Breast epithelium (tissue), 4 donors: ENCODE data around the gene IMP3. TPM values are rescaled to one million over a fixed set of nuclear protein-coding genes. Genes with fewer than 3 reads are reported as not detected.

Experiments
- DNase-seq, 2 donors: peaks; one replicate each; pipeline ENCODE4 v3.0.0-alpha.2; 2019; ENCODE audit warnings: low spot score in 2 of 2
- H3K27ac ChIP-seq, 2 donors: fragments of 200-600 bp; sonication (generic) in 1 of 2; one replicate each; pipeline ENCODE4 v1.5.1; 2016 to 2019; ENCODE audit warnings: mild to moderate bottlenecking in 1 of 2
- H3K27me3 ChIP-seq, 2 donors: fragments of 200-600 bp; sonication (generic) in 1 of 2; one replicate each; pipeline versions ENCODE4 v1.5.1 to v1.6.0; 2017 to 2019; ENCODE audit warnings: control low read depth in 1 of 2, mild to moderate bottlenecking in 1 of 2
- H3K36me3 ChIP-seq: fragments of 200-600 bp; one replicate; pipeline ENCODE4 v1.5.1; 2019
- H3K4me1 ChIP-seq, 2 donors: fragments of 200-600 bp; sonication (generic); one replicate each; pipeline ENCODE4 v1.5.1; 2016 to 2019; ENCODE audit warnings: control low read depth in 1 of 2
- H3K4me3 ChIP-seq, 3 donors: fragments of 200-600 bp; sonication (generic); 1 replicate in 2 of 3; 2 replicates in 1 of 3; pipeline ENCODE4 v1.5.1; 2016 to 2019; ENCODE audit warnings: mild to moderate bottlenecking in 3 of 3, moderate library complexity in 2 of 3
- H3K9me3 ChIP-seq, 2 donors: fragments of 200-600 bp; sonication (generic) in 1 of 2; one replicate each; pipeline ENCODE4 v1.5.1; 2016 to 2019; ENCODE audit warnings: control low read depth in 1 of 2
- POLR2A ChIP-seq: fragments of 450-650 bp; IDR thresholded peaks from one replicate; pipeline ENCODE4 v1.6.1; 2016; ENCODE audit warnings: antibody characterized with exemption, mild to moderate bottlenecking, moderate library complexity
- POLR2AphosphoS5 ChIP-seq, 3 donors: sonication (generic); formaldehyde crosslinking; IDR thresholded peaks; one replicate each; pipeline ENCODE4 v1.6.1; 2017; ENCODE audit warnings: antibody characterized with exemption in 3 of 3
- intact Hi-C: fragments of 100-400 bp; cut with DNase I; formaldehyde crosslinking; loops from one replicate; pipeline ENCODE4 v1.15.1; 2023; ENCODE audit warnings: low total_unique reads
- total RNA-seq, 3 donors: library from RNA; depleted of rRNA; stranded (reverse); fragments of >200 nt; gene quantifications; one replicate each; pipeline ENCODE4 v1.1.0, GENCODE V29; 2016
- TF ChIP-seq, protein P1 (sequence below), 3 donors: fragments of 450-650 bp; IDR thresholded peaks; one replicate each; pipeline ENCODE4 v1.5.1; 2016 to 2017; ENCODE audit warnings: antibody characterized with exemption in 3 of 3, mild to moderate bottlenecking in 3 of 3, moderate library complexity in 3 of 3

Gene IMP3
- total RNA-seq, 3 donors from 2014 or later: 144 to 194 (median 175) TPM

DNA sequence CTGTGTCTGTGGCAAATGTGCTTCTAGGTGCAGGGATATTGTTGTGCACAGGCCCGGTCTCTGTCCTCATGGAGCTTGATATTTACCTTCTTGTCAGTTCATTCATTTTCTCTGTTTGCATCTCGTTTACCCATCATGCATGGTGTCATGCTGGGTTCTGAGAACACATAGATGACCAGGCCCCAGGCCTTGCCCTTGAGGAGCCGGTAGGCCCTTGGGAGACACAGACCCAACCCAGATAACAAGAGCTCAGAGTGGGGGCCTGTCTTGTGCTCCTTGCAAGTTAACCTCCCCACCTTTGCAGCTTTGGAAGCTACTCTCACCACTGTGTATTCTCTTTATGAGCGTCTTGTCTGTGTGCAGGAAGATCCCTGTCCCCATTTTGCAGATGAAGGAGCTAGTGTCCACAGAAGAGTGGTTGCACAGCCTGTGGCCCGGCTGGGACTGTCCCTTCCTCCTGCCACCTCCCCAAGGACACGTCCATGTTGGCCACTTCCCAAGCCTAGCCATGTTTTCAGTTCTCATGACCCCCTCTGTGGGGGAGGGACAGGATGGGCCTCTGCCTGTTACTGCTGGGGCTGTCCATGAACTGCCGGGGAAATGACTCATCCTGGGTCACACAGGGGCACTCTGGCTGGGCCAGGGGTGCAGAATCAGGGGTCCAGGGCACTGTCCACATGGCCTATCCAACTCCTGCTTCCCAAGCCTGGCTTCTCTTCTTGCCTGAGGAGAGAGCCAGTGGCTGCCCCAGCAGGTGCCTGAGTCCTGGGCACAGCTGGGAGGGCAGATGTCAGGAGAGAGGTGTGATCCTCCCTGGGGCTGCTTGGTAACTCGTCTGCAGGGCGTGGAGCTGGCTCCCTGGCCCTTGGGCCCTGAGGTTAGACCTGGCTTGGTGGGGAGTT lies 11.1 kb upstream of the IMP3 start:
- no peaks in the 10 kb centered on the region for H3K27me3 ChIP-seq
- no peak for DNase-seq
- H3K4me3 ChIP-seq: peak overlapping the region; percentile 77 to 91 (median 90)
- H3K9me3 ChIP-seq: no peaks in the 10 kb centered on the region
- peak overlapping the region; percentile 43 to 98 for H3K27ac ChIP-seq
- intact Hi-C loops: no loop called here
- no peaks in the 10 kb centered on the region for H3K36me3 ChIP-seq
- TF ChIP-seq, protein P1, sequence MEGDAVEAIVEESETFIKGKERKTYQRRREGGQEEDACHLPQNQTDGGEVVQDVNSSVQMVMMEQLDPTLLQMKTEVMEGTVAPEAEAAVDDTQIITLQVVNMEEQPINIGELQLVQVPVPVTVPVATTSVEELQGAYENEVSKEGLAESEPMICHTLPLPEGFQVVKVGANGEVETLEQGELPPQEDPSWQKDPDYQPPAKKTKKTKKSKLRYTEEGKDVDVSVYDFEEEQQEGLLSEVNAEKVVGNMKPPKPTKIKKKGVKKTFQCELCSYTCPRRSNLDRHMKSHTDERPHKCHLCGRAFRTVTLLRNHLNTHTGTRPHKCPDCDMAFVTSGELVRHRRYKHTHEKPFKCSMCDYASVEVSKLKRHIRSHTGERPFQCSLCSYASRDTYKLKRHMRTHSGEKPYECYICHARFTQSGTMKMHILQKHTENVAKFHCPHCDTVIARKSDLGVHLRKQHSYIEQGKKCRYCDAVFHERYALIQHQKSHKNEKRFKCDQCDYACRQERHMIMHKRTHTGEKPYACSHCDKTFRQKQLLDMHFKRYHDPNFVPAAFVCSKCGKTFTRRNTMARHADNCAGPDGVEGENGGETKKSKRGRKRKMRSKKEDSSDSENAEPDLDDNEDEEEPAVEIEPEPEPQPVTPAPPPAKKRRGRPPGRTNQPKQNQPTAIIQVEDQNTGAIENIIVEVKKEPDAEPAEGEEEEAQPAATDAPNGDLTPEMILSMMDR (IDR thresholded peaks at IDR 0.05): no peak
- TF ChIP-seq POLR2AphosphoS5 (IDR thresholded peaks at IDR 0.05) (no peak), POLR2A (no peak)
- peaks cover 16 to 57% of the 10 kb centered on the region in 2 donors for H3K4me1 ChIP-seq

DNA sequence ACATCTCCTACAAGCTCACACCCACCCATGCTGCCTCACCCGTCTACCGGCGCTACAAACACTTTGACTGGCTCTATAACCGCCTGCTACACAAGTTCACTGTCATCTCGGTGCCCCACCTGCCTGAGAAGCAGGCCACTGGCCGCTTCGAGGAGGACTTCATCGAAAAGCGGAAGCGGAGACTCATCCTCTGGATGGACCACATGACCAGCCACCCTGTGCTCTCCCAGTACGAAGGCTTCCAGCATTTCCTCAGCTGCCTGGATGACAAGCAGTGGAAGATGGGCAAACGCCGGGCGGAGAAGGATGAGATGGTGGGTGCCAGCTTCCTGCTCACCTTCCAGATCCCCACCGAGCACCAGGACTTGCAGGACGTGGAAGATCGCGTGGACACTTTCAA lies 9.8 kb upstream of the IMP3 start:
- Histone ChIP-seq H3K9me3 (no peaks in the 10 kb centered on the region), H3K27ac (peak overlapping the region; percentile 93 to 98), H3K4me1 (peaks cover 16 to 56% of the 10 kb centered on the region in 2 donors), H3K36me3 (no peaks in the 10 kb centered on the region), H3K4me3 (peak overlapping the region; percentile 77 to 91 (median 90)), H3K27me3 (no peaks in the 10 kb centered on the region)
- no peak for DNase-seq
- intact Hi-C loops: no loop called here
- no peak for TF ChIP-seq POLR2A
- TF ChIP-seq, protein P1 (IDR thresholded peaks at IDR 0.05): no peak
- no peak for TF ChIP-seq POLR2AphosphoS5 (IDR thresholded peaks at IDR 0.05)

DNA sequence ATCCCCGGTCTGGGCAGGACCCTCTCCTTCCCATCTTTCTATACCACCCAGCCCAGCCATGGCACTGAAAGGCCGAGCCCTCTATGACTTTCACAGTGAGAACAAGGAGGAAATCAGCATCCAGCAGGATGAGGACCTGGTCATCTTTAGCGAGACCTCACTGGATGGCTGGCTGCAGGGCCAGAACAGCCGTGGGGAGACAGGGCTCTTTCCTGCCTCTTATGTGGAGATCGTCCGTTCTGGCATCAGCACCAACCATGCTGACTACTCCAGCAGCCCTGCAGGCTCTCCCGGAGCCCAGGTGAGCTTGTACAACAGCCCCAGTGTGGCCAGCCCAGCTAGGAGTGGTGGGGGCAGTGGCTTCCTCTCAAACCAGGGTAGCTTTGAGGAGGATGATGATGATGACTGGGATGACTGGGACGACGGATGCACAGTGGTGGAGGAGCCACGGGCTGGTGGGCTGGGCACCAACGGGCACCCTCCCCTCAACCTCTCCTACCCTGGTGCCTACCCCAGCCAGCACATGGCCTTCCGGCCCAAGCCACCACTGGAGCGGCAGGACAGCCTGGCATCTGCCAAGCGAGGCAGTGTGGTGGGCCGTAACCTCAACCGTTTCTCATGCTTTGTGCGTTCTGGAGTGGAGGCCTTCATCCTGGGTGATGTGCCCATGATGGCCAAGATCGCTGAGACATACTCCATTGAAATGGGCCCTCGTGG lies 9.2 kb upstream of the IMP3 start:
- Histone ChIP-seq H3K4me1 (peaks cover 16 to 54% of the 10 kb centered on the region in 2 donors), H3K36me3 (no peaks in the 10 kb centered on the region), H3K27ac (peak overlapping the region; percentile 93 to 98), H3K4me3 (peak overlapping the region; percentile 77 to 91 (median 90)), H3K27me3 (no peaks in the 10 kb centered on the region), H3K9me3 (no peaks in the 10 kb centered on the region)
- intact Hi-C loops: no loop called here
- TF ChIP-seq, protein P1 (IDR thresholded peaks at IDR 0.05): no peak
- TF ChIP-seq POLR2AphosphoS5 (IDR thresholded peaks at IDR 0.05): no peak
- no peak for TF ChIP-seq POLR2A
- DNase-seq: no peak

DNA sequence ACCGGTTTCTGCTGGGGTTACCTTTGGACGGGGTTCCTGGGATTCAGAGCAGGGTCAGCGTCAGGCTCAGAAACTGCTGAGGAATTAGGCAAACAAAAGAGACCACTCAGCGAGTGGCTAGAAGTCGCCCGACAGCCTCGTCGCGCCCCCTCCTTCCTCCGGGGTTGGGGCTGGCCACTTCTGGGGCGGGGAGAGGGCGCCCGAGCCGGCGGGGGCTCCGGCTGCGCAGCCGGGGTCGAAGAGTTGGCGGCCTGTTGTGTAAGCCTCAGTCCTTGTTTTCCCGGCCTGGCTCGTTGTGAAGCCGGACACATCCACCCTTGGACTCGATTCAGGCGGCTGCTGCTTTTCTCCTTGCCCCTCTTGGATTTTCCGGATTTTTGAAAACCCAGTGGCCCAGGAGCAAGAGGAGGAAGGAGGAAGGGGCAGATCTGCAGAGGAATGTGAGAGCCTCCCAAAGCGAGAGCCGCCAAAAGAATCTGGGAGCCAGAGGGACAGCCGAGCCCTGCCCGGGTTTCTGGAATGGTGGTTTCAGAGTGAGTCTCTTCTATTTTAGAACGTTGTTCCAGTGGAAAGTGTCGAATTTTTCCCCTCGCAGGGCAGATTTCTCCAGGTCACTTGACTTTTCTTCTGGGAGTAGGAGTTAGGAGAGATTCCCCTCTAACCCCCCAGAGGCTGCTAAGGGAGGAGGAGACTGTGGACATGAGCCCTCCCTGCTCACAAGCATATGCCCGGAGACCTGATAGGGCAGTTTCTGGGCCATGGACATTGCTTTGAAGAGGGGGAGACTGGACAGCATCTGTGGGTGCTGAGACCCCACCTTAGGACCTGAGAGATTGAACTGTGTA lies 8.4 kb upstream of the IMP3 start:
- Histone ChIP-seq H3K4me3 (peak overlapping the region; percentile 77 to 91 (median 90)), H3K4me1 (peaks cover 16 to 47% of the 10 kb centered on the region in 2 donors)
- intact Hi-C loops: no loop called here

More for the DNA sequence above, 8.4 kb upstream of the IMP3 start:
- H3K27ac ChIP-seq: peak overlapping the region; percentile 93 to 98
- TF ChIP-seq, protein P1 (IDR thresholded peaks at IDR 0.05): no peak
- TF ChIP-seq POLR2A (no peak), POLR2AphosphoS5 (IDR thresholded peaks at IDR 0.05) (no peak)
- no peaks in the 10 kb centered on the region for H3K9me3 ChIP-seq
- H3K36me3 ChIP-seq: no peaks in the 10 kb centered on the region
- no peaks in the 10 kb centered on the region for H3K27me3 ChIP-seq
- peak in 1 of 2 donors; percentile 31 for DNase-seq
